ENCODE data around the gene RALB.

The RALB gene

DNA sequence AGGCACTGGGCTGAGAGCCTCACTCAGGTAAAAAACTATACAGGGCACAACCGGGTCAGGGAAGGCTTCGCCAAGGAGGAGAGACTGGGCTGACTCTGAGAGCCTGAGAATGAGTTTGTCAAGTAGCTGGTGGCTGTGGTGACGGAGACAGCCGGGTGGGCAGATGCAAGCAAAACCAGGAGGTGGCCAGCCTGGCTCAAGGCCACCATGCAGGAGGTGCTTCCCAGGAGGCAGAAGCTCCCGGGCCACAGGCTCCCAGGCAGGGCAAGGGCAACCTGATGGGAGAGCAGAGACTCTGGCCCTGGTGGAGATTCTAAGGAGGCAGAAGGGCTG, 90.4 kb downstream of the RALB start:
- TF ChIP-seq, protein P1, sequence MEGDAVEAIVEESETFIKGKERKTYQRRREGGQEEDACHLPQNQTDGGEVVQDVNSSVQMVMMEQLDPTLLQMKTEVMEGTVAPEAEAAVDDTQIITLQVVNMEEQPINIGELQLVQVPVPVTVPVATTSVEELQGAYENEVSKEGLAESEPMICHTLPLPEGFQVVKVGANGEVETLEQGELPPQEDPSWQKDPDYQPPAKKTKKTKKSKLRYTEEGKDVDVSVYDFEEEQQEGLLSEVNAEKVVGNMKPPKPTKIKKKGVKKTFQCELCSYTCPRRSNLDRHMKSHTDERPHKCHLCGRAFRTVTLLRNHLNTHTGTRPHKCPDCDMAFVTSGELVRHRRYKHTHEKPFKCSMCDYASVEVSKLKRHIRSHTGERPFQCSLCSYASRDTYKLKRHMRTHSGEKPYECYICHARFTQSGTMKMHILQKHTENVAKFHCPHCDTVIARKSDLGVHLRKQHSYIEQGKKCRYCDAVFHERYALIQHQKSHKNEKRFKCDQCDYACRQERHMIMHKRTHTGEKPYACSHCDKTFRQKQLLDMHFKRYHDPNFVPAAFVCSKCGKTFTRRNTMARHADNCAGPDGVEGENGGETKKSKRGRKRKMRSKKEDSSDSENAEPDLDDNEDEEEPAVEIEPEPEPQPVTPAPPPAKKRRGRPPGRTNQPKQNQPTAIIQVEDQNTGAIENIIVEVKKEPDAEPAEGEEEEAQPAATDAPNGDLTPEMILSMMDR (IDR thresholded peaks at IDR 0.05; ENCODE audit: control extremely low read depth, extremely low read depth, low read depth, missing control alignments) = no peak

DNA sequence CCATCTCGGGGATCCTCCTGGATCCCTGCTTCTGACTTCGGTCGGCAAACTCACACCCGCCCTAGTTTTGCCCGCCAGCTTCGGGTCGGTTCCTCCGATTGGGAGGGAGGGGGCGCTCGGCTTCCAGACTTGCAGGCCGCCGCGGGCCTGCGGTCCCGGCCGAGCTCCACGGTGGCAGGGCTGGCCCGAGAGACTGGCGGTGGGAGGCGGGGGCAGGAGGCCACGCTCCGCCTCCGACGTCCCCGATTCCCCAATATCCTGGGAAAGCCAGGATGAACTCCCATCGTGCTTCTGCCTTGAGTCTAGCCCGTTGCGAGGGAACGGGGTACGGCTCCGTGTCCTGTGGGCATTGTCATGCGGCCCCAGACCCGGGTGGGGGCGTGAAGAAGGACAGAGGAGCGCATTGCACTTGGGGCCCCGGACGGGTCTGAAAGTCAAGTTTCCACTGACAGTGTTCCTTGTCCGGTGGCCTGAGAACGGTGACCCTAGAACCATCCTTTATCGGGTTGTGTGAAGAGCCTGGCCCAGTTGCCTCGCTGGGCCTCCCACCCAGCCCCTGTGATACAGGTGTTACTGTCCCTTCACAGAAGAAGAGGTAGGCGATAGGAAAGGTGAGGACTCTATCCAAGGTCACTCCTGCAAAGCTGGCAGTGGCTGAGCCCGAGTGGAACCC, 90.9 kb downstream of the RALB start:
- ChIA-PET CTCF (interaction anchor here (0.6 to 1.9 kb wide), 10 partner anchors 9 to 553 kb away, joined by 3 to 9 read pairs (median 3); no protein-coding TSS in a partner anchor), POLR2A (no interaction called here)
- TF ChIP-seq, protein P1 (IDR thresholded peaks at IDR 0.05; ENCODE audit: control extremely low read depth, extremely low read depth, low read depth, missing control alignments) = peak; percentile 64
- DNase-seq (ENCODE audit: extremely low spot score) = peak; percentile 77

More for the DNA sequence above, 90.4 kb downstream of the RALB start:
- ChIA-PET CTCF (interaction anchor here (0.6 to 1.9 kb wide), 8 partner anchors 9 to 552 kb away, joined by 3 to 9 read pairs (median 3); no protein-coding TSS in a partner anchor), POLR2A (no interaction called here)
- no peak for DNase-seq (ENCODE audit: extremely low spot score)

All from GM10248 (cell line).